HL-60 (cell line): Measurements from ENCODE around the gene ZSWIM7.

Experiments
- POLR2AphosphoS5 ChIP-seq: IDR thresholded peaks from 2 replicates; pipeline ENCODE4 v1.6.1; 2012; ENCODE audit warnings: low read depth
- SPI1 ChIP-seq: IDR thresholded peaks from 2 replicates; pipeline ENCODE4 v1.6.1; 2012; ENCODE audit warnings: low read depth, mild to moderate bottlenecking, borderline replicate concordance
- TF ChIP-seq, protein P1 (sequence below): IDR thresholded peaks from one replicate; pipeline ENCODE4 v1.5.1; 2011; ENCODE audit warnings: low read length, control low read depth, inconsistent platforms; ENCODE audit not compliant: insufficient read depth
- TF ChIP-seq, protein P2 (sequence below): IDR thresholded peaks from 2 replicates; pipeline ENCODE4 v1.6.1; 2012; ENCODE audit warnings: low read depth; ENCODE audit not compliant: insufficient replicate concordance

DNA sequence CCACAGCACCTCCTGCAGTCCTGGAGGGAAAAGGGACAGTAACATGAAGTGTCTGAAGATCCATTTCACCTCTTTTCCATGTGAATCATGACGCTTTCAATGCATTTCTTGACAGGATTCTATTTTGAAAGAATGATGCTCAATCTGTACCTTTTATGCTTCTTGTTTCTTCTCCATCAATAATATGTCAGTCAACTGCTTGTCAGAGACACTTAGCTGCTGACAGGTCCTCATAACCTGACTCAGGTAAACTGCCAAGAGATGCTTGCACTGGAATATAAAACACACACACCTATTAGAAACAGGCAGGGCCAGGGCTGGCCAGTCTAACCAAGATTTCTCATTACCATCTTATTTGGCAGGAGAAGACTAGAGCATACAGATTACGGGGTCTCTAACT lies 21.6 kb downstream of the ZSWIM7 start:
- TF ChIP-seq POLR2AphosphoS5 (no peak), SPI1 (no peak)
- TF ChIP-seq, protein P1, sequence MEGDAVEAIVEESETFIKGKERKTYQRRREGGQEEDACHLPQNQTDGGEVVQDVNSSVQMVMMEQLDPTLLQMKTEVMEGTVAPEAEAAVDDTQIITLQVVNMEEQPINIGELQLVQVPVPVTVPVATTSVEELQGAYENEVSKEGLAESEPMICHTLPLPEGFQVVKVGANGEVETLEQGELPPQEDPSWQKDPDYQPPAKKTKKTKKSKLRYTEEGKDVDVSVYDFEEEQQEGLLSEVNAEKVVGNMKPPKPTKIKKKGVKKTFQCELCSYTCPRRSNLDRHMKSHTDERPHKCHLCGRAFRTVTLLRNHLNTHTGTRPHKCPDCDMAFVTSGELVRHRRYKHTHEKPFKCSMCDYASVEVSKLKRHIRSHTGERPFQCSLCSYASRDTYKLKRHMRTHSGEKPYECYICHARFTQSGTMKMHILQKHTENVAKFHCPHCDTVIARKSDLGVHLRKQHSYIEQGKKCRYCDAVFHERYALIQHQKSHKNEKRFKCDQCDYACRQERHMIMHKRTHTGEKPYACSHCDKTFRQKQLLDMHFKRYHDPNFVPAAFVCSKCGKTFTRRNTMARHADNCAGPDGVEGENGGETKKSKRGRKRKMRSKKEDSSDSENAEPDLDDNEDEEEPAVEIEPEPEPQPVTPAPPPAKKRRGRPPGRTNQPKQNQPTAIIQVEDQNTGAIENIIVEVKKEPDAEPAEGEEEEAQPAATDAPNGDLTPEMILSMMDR: no peak
- TF ChIP-seq, protein P2, sequence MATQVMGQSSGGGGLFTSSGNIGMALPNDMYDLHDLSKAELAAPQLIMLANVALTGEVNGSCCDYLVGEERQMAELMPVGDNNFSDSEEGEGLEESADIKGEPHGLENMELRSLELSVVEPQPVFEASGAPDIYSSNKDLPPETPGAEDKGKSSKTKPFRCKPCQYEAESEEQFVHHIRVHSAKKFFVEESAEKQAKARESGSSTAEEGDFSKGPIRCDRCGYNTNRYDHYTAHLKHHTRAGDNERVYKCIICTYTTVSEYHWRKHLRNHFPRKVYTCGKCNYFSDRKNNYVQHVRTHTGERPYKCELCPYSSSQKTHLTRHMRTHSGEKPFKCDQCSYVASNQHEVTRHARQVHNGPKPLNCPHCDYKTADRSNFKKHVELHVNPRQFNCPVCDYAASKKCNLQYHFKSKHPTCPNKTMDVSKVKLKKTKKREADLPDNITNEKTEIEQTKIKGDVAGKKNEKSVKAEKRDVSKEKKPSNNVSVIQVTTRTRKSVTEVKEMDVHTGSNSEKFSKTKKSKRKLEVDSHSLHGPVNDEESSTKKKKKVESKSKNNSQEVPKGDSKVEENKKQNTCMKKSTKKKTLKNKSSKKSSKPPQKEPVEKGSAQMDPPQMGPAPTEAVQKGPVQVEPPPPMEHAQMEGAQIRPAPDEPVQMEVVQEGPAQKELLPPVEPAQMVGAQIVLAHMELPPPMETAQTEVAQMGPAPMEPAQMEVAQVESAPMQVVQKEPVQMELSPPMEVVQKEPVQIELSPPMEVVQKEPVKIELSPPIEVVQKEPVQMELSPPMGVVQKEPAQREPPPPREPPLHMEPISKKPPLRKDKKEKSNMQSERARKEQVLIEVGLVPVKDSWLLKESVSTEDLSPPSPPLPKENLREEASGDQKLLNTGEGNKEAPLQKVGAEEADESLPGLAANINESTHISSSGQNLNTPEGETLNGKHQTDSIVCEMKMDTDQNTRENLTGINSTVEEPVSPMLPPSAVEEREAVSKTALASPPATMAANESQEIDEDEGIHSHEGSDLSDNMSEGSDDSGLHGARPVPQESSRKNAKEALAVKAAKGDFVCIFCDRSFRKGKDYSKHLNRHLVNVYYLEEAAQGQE: no peak
